HG02763 (cell line): Measurements from ENCODE around the gene PFN4.
"Not testable (repeated sequence)": the region's sequence is repeated elsewhere in the genome, so short reads cannot be mapped to it uniquely, and the experiment has no call there.

Experiments
- ATAC-seq: cut with Tn5 transposase; IDR thresholded peaks from one replicate; pipeline ENCODE4 v1.9.1; 2021; ENCODE audit warnings: mild to moderate bottlenecking, moderate library complexity; ENCODE audit not compliant: unreplicated experiment

Gene PFN4

GRCh38 chr2:24111407-24111901 is 11.7 kb downstream of the PFN4 start:
- ATAC-seq: no peak

- ATAC-seq: no peak
Observed at GRCh38 chr2:24110660-24111303, 12.4 kb downstream of the PFN4 start.

- ATAC-seq: not testable (repeated sequence)
Observed at GRCh38 chr2:24109431-24109830, 13.7 kb downstream of the PFN4 start.

- ATAC-seq: no peak
Observed at GRCh38 chr2:24107336-24107735, 15.8 kb downstream of the PFN4 start.

GRCh38 chr2:24106786-24107185 is 16.3 kb downstream of the PFN4 start:
- ATAC-seq: no peak

- ATAC-seq: no peak
Observed at GRCh38 chr2:24105816-24106215, 17.3 kb downstream of the PFN4 start.

- no peak for ATAC-seq
Observed at GRCh38 chr2:24104906-24105305, 18.2 kb downstream of the PFN4 start.

GRCh38 chr2:24104110-24104650 is 19.0 kb downstream of the PFN4 start:
- no peak for ATAC-seq

- no peak for ATAC-seq
Observed at GRCh38 chr2:24102677-24103076, 20.5 kb downstream of the PFN4 start.

GRCh38 chr2:24101992-24102391 is 21.1 kb downstream of the PFN4 start:
- ATAC-seq: no peak

- ATAC-seq: not testable (repeated sequence)
Observed at GRCh38 chr2:24100732-24101131, 22.4 kb downstream of the PFN4 start.

GRCh38 chr2:24095171-24095677 is 27.9 kb downstream of the PFN4 start:
- ATAC-seq: not testable (repeated sequence)

- ATAC-seq: not testable (repeated sequence)
Observed at GRCh38 chr2:24093270-24093669, 29.9 kb downstream of the PFN4 start.

GRCh38 chr2:24088821-24089359 is 34.2 kb downstream of the PFN4 start:
- ATAC-seq: no peak

- ATAC-seq: no peak
Observed at GRCh38 chr2:24087032-24087431, 36.1 kb downstream of the PFN4 start.

- ATAC-seq: no peak
Observed at GRCh38 chr2:24086241-24086640, 36.9 kb downstream of the PFN4 start.

- no peak for ATAC-seq
Observed at GRCh38 chr2:24085200-24085489, 38.0 kb downstream of the PFN4 start.

GRCh38 chr2:24084386-24085199 is 38.5 kb downstream of the PFN4 start, which contains the start of gene TP53I3:
TSS of gene TP53I3 (minus strand) at chr2:24084834. CDS start at chr2:24084326, 508 bp downstream.
- ATAC-seq: peak; percentile 79

GRCh38 chr2:24083567-24084385 is 39.4 kb downstream of the PFN4 start:
- peak; percentile 64 for ATAC-seq

- no peak for ATAC-seq
Observed at GRCh38 chr2:24082787-24083566, 40.2 kb downstream of the PFN4 start.
